Osteoblast (primary cell): ENCODE data around the gene TDRD5. TPM values are rescaled to one million over a fixed set of nuclear protein-coding genes. Genes with fewer than 3 reads are reported as not detected.

Experiments
- DNase-seq: peaks from one replicate; pipeline ENCODE4 v3.0.0; 2011; ENCODE audit warnings: low spot score, mixed read lengths; ENCODE audit not compliant: insufficient read length; ENCODE audit errors: missing footprints
- H2AFZ ChIP-seq: 2 replicates; pipeline ENCODE4 v1.6.0; 2011; ENCODE audit warnings: mild to moderate bottlenecking, low read length
- H3K27ac ChIP-seq: 2 replicates; pipeline ENCODE4 v1.5.1; 2011; ENCODE audit warnings: mild to moderate bottlenecking, low read depth, low read length, moderate library complexity
- H3K27me3 ChIP-seq: 2 replicates; pipeline ENCODE4 v1.6.0; 2012; ENCODE audit warnings: mild to moderate bottlenecking, control low read depth, inconsistent platforms, low read length, moderate library complexity; ENCODE audit not compliant: insufficient read depth
- H3K36me3 ChIP-seq: 2 replicates; pipeline ENCODE4 v1.5.1; 2011; ENCODE audit warnings: mild to moderate bottlenecking, low read length, control low read depth, moderate library complexity; ENCODE audit not compliant: insufficient read depth
- H3K4me1 ChIP-seq: 2 replicates; pipeline ENCODE4 v1.5.1; 2011; ENCODE audit warnings: mild to moderate bottlenecking, low read length, control low read depth, moderate library complexity; ENCODE audit not compliant: insufficient read depth
- H3K4me2 ChIP-seq: 2 replicates; pipeline ENCODE4 v1.6.0; 2011; ENCODE audit warnings: mild to moderate bottlenecking, low read length; ENCODE audit not compliant: insufficient read depth
- H3K4me3 ChIP-seq: fragments of 200-600 bp; sonication (generic); 3 replicates; pipeline ENCODE4 v1.5.1; 2012; ENCODE audit warnings: mild to moderate bottlenecking, low read length, inconsistent platforms; ENCODE audit not compliant: insufficient read depth
- H3K79me2 ChIP-seq: 2 replicates; pipeline ENCODE4 v1.6.0; 2012; ENCODE audit warnings: mild to moderate bottlenecking, low read length, control low read depth, inconsistent platforms; ENCODE audit not compliant: insufficient read depth
- H3K9me3 ChIP-seq: 2 replicates; pipeline ENCODE4 v1.5.1; 2011; ENCODE audit warnings: low read depth, low read length, control low read depth
- H4K20me1 ChIP-seq: 2 replicates; pipeline ENCODE4 v1.6.0; 2012; ENCODE audit warnings: mild to moderate bottlenecking, low read length, control low read depth; ENCODE audit not compliant: insufficient read depth
- CTCF ChIP-seq: IDR thresholded peaks from 2 replicates; pipeline ENCODE4 v1.5.1; 2011; ENCODE audit warnings: mild to moderate bottlenecking, low read depth, low read length, moderate library complexity; ENCODE audit errors: extremely low read depth
- total RNA-seq: library from RNA; depleted of rRNA; stranded (reverse); fragments of >200 nt; gene quantifications from 2 replicates; pipeline ENCODE4 v1.2.3, GENCODE V29; 2012

The TDRD5 gene
- total RNA-seq, 1 donor: not detected

GRCh38 chr1:179632868-179633267, 41.2 kb downstream of the TDRD5 start:
- Histone ChIP-seq H3K9me3 (no peaks in the 10 kb centered on the region), H3K27me3 (no peaks in the 10 kb centered on the region), H3K4me2 (no peak overlapping the region), H3K79me2 (no peaks in the 10 kb centered on the region), H4K20me1 (no peaks in the 10 kb centered on the region), H2AFZ (no peak overlapping the region), H3K27ac (no peak overlapping the region), H3K36me3 (no peaks in the 10 kb centered on the region), H3K4me3 (no peak overlapping the region), H3K4me1 (no peaks in the 10 kb centered on the region)
- no peak for TF ChIP-seq CTCF
- DNase-seq: no peak

GRCh38 chr1:179637211-179637860, 45.7 kb downstream of the TDRD5 start:
- H3K36me3 ChIP-seq: no peaks in the 10 kb centered on the region
- no peaks in the 10 kb centered on the region for H3K4me1 ChIP-seq
- no peak overlapping the region for H2AFZ ChIP-seq
- no peaks in the 10 kb centered on the region for H3K27me3 ChIP-seq
- TF ChIP-seq CTCF: no peak
- H3K79me2 ChIP-seq: no peaks in the 10 kb centered on the region
- no peaks in the 10 kb centered on the region for H3K9me3 ChIP-seq
- no peak overlapping the region for H3K4me3 ChIP-seq
- no peak for DNase-seq
- no peak overlapping the region for H3K27ac ChIP-seq
- H4K20me1 ChIP-seq: no peaks in the 10 kb centered on the region
- no peak overlapping the region for H3K4me2 ChIP-seq

GRCh38 chr1:179661018-179661417, 69.4 kb downstream of the TDRD5 start:
- Histone ChIP-seq H3K4me2 (no peak overlapping the region), H3K9me3 (no peaks in the 10 kb centered on the region), H3K27me3 (no peaks in the 10 kb centered on the region), H3K4me1 (no peaks in the 10 kb centered on the region), H3K27ac (no peak overlapping the region), H3K79me2 (no peaks in the 10 kb centered on the region), H4K20me1 (no peaks in the 10 kb centered on the region), H3K4me3 (no peak overlapping the region), H3K36me3 (no peaks in the 10 kb centered on the region), H2AFZ (no peak overlapping the region)
- DNase-seq: no peak
- no peak for TF ChIP-seq CTCF

GRCh38 chr1:179663810-179664209, 72.2 kb downstream of the TDRD5 start:
- H3K4me1 ChIP-seq: no peaks in the 10 kb centered on the region
- no peak overlapping the region for H3K4me2 ChIP-seq
- H3K27ac ChIP-seq: no peak overlapping the region
- no peaks in the 10 kb centered on the region for H3K36me3 ChIP-seq
- H4K20me1 ChIP-seq: no peaks in the 10 kb centered on the region
- H3K9me3 ChIP-seq: no peaks in the 10 kb centered on the region
- no peak for DNase-seq
- H3K27me3 ChIP-seq: no peaks in the 10 kb centered on the region
- no peak overlapping the region for H2AFZ ChIP-seq
- no peak for TF ChIP-seq CTCF
- no peak overlapping the region for H3K4me3 ChIP-seq
- H3K79me2 ChIP-seq: no peaks in the 10 kb centered on the region
